Measurements from ENCODE around the gene SNRPA1.

Gene SNRPA1

DNA sequence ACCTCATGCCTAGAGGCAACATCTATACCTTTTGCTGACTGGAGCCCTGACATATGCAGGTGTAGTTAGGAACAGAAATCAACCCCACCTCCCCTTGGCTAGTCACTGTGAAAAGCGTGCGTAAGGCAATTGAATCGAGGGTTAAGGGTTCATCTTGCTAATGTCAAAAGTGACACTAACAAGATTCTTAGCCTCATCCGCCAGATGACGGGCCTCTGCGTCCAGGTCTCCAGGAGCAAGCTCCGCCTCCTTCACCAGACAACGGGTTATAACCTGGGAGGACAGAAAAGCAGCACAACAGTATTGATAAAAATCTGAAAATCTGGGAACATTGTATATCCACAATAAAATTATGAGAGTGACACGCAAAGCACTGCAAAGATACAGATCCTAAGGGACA lies 22.5 kb downstream of the SNRPA1 start:
- TF ChIP-seq, protein P1, sequence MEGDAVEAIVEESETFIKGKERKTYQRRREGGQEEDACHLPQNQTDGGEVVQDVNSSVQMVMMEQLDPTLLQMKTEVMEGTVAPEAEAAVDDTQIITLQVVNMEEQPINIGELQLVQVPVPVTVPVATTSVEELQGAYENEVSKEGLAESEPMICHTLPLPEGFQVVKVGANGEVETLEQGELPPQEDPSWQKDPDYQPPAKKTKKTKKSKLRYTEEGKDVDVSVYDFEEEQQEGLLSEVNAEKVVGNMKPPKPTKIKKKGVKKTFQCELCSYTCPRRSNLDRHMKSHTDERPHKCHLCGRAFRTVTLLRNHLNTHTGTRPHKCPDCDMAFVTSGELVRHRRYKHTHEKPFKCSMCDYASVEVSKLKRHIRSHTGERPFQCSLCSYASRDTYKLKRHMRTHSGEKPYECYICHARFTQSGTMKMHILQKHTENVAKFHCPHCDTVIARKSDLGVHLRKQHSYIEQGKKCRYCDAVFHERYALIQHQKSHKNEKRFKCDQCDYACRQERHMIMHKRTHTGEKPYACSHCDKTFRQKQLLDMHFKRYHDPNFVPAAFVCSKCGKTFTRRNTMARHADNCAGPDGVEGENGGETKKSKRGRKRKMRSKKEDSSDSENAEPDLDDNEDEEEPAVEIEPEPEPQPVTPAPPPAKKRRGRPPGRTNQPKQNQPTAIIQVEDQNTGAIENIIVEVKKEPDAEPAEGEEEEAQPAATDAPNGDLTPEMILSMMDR (IDR thresholded peaks at IDR 0.05; ENCODE audit: low read depth, low read length), result no peak
- no peak for TF ChIP-seq EZH2phosphoT487 (IDR thresholded peaks at IDR 0.05; ENCODE audit: low read depth)
- Histone ChIP-seq H3K36me3 (replicated peaks; ENCODE audit: low read depth, low read length) (peaks cover 55% of the 10 kb centered on the region), H4K20me1 (ENCODE audit: insufficient read depth, low read length) (peaks cover 14% of the 10 kb centered on the region), H2AFZ (ENCODE audit: low read depth, low read length) (no peak overlapping the region), H3K4me2 (ENCODE audit: low read length) (no peak overlapping the region), H3K9ac (ENCODE audit: low read length) (no peak overlapping the region), H3K9me3 (ENCODE audit: insufficient read depth, low read length) (no peaks in the 10 kb centered on the region), H3K4me3 (ENCODE audit: low read length) (no peak overlapping the region), H3K27ac (ENCODE audit: low read length) (no peak overlapping the region), H3K79me2 (ENCODE audit: low read length) (peaks cover 18% of the 10 kb centered on the region), H3K27me3 (ENCODE audit: low read depth, low read length) (no peaks in the 10 kb centered on the region), H3K4me1 (ENCODE audit: low read length) (peaks cover 19% of the 10 kb centered on the region)

DNA sequence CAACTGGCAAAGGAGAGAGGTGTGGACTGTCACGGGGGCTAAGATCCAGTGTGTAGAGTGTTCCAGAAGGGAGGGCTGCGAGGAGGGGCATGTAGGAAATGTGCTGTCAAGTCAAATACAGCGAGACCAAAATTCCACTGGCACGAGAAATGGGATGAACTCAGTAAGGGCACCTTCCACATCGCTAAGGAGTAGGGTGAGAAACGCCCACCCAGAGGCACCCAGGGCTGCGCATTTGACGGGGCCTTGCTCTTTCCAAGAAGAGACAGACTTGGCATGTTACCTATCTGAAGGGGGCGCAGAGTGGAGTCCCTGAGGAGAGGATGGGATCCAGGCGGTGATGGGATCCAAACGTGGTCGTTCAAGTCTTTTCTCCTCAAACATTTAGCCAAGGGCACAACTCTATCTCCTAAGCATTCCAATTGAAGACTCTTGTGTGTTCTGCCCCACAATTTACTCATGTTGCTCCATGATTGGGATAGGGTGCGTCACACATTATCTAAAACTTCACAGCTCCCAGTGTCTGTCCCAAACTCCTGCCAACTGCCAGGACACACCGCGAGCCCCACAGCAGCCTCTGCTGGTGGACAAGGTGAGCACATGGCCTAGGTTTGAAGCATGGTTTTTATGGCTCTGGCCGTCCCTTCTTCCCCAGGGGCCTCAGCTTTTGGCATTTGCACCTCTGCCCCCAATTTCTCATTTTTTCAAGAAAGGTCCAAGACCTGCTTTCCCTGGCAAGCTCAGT lies 25.4 kb downstream of the SNRPA1 start:
- Histone ChIP-seq H3K27ac (ENCODE audit: low read length) (no peak overlapping the region), H3K4me3 (ENCODE audit: low read length) (no peak overlapping the region), H3K79me2 (ENCODE audit: low read length) (no peaks in the 10 kb centered on the region), H3K27me3 (ENCODE audit: low read depth, low read length) (no peaks in the 10 kb centered on the region), H3K4me2 (ENCODE audit: low read length) (no peak overlapping the region), H3K9ac (ENCODE audit: low read length) (no peak overlapping the region), H3K4me1 (ENCODE audit: low read length) (peaks cover 5% of the 10 kb centered on the region), H3K9me3 (ENCODE audit: insufficient read depth, low read length) (no peaks in the 10 kb centered on the region), H3K36me3 (replicated peaks; ENCODE audit: low read depth, low read length) (peaks cover 52% of the 10 kb centered on the region), H4K20me1 (ENCODE audit: insufficient read depth, low read length) (peaks cover 10% of the 10 kb centered on the region), H2AFZ (ENCODE audit: low read depth, low read length) (no peak overlapping the region)
- TF ChIP-seq, protein P1 (IDR thresholded peaks at IDR 0.05; ENCODE audit: low read depth, low read length), result peak; percentile 38
- no peak for TF ChIP-seq EZH2phosphoT487 (IDR thresholded peaks at IDR 0.05; ENCODE audit: low read depth)

DNA sequence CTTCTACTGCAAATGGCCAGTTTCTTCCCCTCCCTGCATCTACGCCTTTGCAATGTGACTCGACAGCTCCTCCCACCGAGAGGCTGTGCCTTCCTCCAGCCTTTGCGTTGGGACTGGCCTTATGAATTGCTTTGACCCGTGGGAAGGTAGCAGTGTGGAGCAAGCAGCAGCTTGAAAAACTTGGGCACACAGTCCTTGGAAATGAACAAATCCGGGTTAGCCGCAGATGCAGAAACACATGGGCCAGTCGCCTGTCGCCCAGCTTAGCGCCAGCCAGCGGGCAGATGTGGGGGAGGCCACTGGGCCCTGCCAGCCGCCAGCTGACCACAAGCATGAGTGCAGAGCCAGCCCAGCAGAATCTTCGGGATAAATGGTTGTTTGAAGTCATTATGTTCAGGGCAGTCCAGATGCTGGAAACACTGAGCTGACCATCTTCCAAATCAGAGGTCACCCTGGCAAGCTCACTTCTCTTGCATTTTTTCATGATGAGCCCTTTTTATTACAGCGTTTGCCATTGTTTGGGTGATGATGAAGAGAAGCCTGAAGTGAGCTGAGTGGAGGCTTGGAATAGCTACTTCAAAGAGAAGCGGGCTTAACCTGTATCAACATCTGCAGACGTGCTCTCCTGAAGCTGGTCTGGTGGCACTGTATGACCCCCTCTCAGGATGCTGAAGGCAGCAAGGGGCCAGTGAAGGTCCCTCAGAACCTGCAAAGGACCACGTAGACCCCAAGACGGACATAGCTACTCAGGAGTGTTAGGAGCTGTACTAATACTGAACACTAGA lies 27.5 kb downstream of the SNRPA1 start:
- Histone ChIP-seq H3K79me2 (ENCODE audit: low read length) (no peaks in the 10 kb centered on the region), H3K9me3 (ENCODE audit: insufficient read depth, low read length) (no peaks in the 10 kb centered on the region), H2AFZ (ENCODE audit: low read depth, low read length) (no peak overlapping the region), H3K27ac (ENCODE audit: low read length) (no peak overlapping the region), H4K20me1 (ENCODE audit: insufficient read depth, low read length) (no peaks in the 10 kb centered on the region), H3K9ac (ENCODE audit: low read length) (no peak overlapping the region), H3K36me3 (replicated peaks; ENCODE audit: low read depth, low read length) (peaks cover 31% of the 10 kb centered on the region), H3K4me2 (ENCODE audit: low read length) (no peak overlapping the region), H3K4me3 (ENCODE audit: low read length) (no peak overlapping the region), H3K27me3 (ENCODE audit: low read depth, low read length) (0 out of 2 replicates have a peak, but pooled peaks cover 3% of the 10 kb centered on the region), H3K4me1 (ENCODE audit: low read length) (peaks cover 4% of the 10 kb centered on the region; the same call in 1 of the 2 replicates)
- no peak for TF ChIP-seq EZH2phosphoT487 (IDR thresholded peaks at IDR 0.05; ENCODE audit: low read depth)

DNA sequence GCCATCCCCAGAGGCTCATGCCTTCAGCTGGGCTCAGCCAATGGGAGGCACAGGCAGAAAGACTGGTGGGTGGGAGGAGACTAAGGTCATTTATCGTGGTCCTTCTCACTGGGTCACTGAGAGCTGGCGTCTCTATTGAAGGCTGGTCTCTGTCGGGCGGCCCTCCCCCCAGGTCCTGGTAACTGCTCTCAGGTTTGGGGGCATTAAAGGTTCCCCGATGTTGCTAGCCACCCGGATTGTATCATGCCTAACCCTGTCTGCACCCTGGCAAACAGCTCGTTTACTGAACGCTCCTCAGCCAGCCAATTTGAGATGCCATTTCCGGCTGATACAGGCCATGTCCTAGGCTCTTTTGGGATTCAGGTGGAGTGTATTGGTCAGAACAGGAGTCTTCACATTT lies 28.3 kb downstream of the SNRPA1 start:
- H3K79me2 ChIP-seq (ENCODE audit: low read length), result no peaks in the 10 kb centered on the region
- TF ChIP-seq, protein P1 (IDR thresholded peaks at IDR 0.05; ENCODE audit: low read depth, low read length), result no peak
- TF ChIP-seq EZH2phosphoT487 (IDR thresholded peaks at IDR 0.05; ENCODE audit: low read depth), result no peak
- H3K4me3 ChIP-seq (ENCODE audit: low read length), result no peak overlapping the region
- H3K4me2 ChIP-seq (ENCODE audit: low read length), result no peak overlapping the region
- no peak overlapping the region for H3K27ac ChIP-seq (ENCODE audit: low read length)
- no peak overlapping the region for H3K9ac ChIP-seq (ENCODE audit: low read length)
- H3K4me1 ChIP-seq (ENCODE audit: low read length), result peaks cover 4% of the 10 kb centered on the region; the same call in 1 of the 2 replicates
- H3K36me3 ChIP-seq (replicated peaks; ENCODE audit: low read depth, low read length), result peaks cover 23% of the 10 kb centered on the region
- H3K9me3 ChIP-seq (ENCODE audit: insufficient read depth, low read length), result no peaks in the 10 kb centered on the region
- no peaks in the 10 kb centered on the region for H4K20me1 ChIP-seq (ENCODE audit: insufficient read depth, low read length)
- no peak overlapping the region for H2AFZ ChIP-seq (ENCODE audit: low read depth, low read length)
- H3K27me3 ChIP-seq (ENCODE audit: low read depth, low read length), result 0 out of 2 replicates have a peak, but pooled peaks cover 3% of the 10 kb centered on the region
